Fibroblast of lung (primary cell): ENCODE results near the gene RNASE3. TPM values are rescaled to one million over a fixed set of nuclear protein-coding genes. Genes with fewer than 3 reads are reported as not detected.
"Not testable (repeated sequence)": the region's sequence is repeated elsewhere in the genome, so short reads cannot be mapped to it uniquely, and the experiment has no call there.

Experiments
- DNase-seq, 2 donors: peaks; one replicate each; pipeline versions ENCODE4 v3.0.0 to v3.0.0-alpha.2; 2010; ENCODE audit warnings: low read depth in 2 of 2
- H2AFZ ChIP-seq: 2 replicates; pipeline ENCODE4 v1.5.1; 2012; ENCODE audit warnings: low read length, control low read depth, inconsistent platforms
- H3K27ac ChIP-seq: 2 replicates; pipeline ENCODE4 v1.5.1; 2011; ENCODE audit warnings: low read length, control low read depth; ENCODE audit not compliant: insufficient read depth
- H3K27me3 ChIP-seq: 2 replicates; pipeline ENCODE4 v1.5.1; 2011; ENCODE audit warnings: mild to moderate bottlenecking, low read length; ENCODE audit not compliant: control insufficient read depth, insufficient read depth
- H3K36me3 ChIP-seq: 2 replicates; pipeline ENCODE4 v1.5.1; 2011; ENCODE audit warnings: low read length; ENCODE audit not compliant: control insufficient read depth, insufficient read depth
- H3K4me1 ChIP-seq: 2 replicates; pipeline ENCODE4 v1.5.1; 2011; ENCODE audit warnings: low read length; ENCODE audit not compliant: control insufficient read depth, insufficient read depth; ENCODE audit errors: extremely low read depth
- H3K4me2 ChIP-seq: 2 replicates; pipeline ENCODE4 v1.5.1; 2011; ENCODE audit warnings: low read length, control low read depth; ENCODE audit not compliant: insufficient read depth; ENCODE audit errors: extremely low read depth
- H3K4me3 ChIP-seq, 4 experiments: fragments of 200-600 bp in 1 of 4; sonication (generic) in 1 of 4; replicated peaks in 1 of 4; 2 replicates each; pipeline ENCODE4 v1.5.1; 2011 to 2016; ENCODE audit warnings: low read length in 4 of 4, low read depth in 3 of 4, mild to moderate bottlenecking in 3 of 4, control low read depth in 2 of 4, inconsistent platforms in 1 of 4, mixed read lengths in 1 of 4; ENCODE audit not compliant: insufficient read depth in 1 of 4; ENCODE audit errors: control extremely low read depth in 1 of 4
- H3K79me2 ChIP-seq: 2 replicates; pipeline ENCODE4 v1.5.1; 2012; ENCODE audit warnings: mild to moderate bottlenecking, low read length, inconsistent platforms; ENCODE audit not compliant: control insufficient read depth, insufficient read depth
- H3K9ac ChIP-seq: 2 replicates; pipeline ENCODE4 v1.5.1; 2011; ENCODE audit warnings: mild to moderate bottlenecking, low read length, control low read depth; ENCODE audit not compliant: insufficient read depth
- H3K9me3 ChIP-seq: 2 replicates; pipeline ENCODE4 v1.5.1; 2012; ENCODE audit warnings: low read depth, low read length; ENCODE audit not compliant: control insufficient read depth, insufficient read depth
- H4K20me1 ChIP-seq: 2 replicates; pipeline ENCODE4 v1.5.1; 2011; ENCODE audit warnings: low read length; ENCODE audit not compliant: control insufficient read depth, insufficient read depth; ENCODE audit errors: extremely low read depth
- CTCF ChIP-seq, 2 donors: IDR thresholded peaks in 1 of 2; conservative IDR thresholded peaks in 1 of 2; 1 replicate in 1 of 2; 2 replicates in 1 of 2; pipeline ENCODE4 v1.5.1; 2011 to 2012; ENCODE audit warnings: low read length in 2 of 2, control low read depth in 1 of 2, inconsistent platforms in 1 of 2, low read depth in 1 of 2, mild to moderate bottlenecking in 1 of 2
- EZH2 ChIP-seq: IDR thresholded peaks from 2 replicates; pipeline ENCODE4 v1.5.1; 2012; ENCODE audit warnings: low read length, control low read depth, mild to moderate bottlenecking; ENCODE audit errors: missing control alignments
- polyA minus RNA-seq: library from RNA; depleted of rRNA, polyadenylated mRNA; stranded (reverse); fragments of >200 nt; gene quantifications from 2 replicates; pipeline ENCODE4 v1.2.3, GENCODE V29; 2011; ENCODE audit warnings: low replicate concordance
- polyA plus RNA-seq, 2 donors: library from polyadenylated mRNA; depleted of rRNA in 1 of 2; stranded (reverse) in 1 of 2; unstranded in 1 of 2; fragments of >200 nt; gene quantifications; 2 replicates each; pipeline ENCODE4 v1.2.1, GENCODE V29; 2011 to 2012; ENCODE audit warnings: missing spikeins in 1 of 2
- total RNA-seq: library from RNA; depleted of rRNA; stranded (reverse); fragments of >200 nt; gene quantifications from 2 replicates; pipeline ENCODE4 v1.2.1, GENCODE V29; 2014

The RNASE3 gene
- total RNA-seq (not detected in 2 replicates), polyA plus RNA-seq (not detected in 2 replicates), polyA minus RNA-seq (not detected in 2 replicates)
- polyA plus RNA-seq (2012): not detected in 2 replicates

GRCh38 chr14:20891126-20891825, at the start of gene RNASE3:
Gene RNASE3 (plus strand): TSS chr14:20891385. CDS start chr14:20891687, 302 bp downstream.
- H3K4me3 ChIP-seq, H3K9me3 ChIP-seq, H3K4me1 ChIP-seq, H3K4me2 ChIP-seq, H3K36me3 ChIP-seq, H3K9ac ChIP-seq, DNase-seq, H3K27ac ChIP-seq, H2AFZ ChIP-seq, H3K27me3 ChIP-seq, H3K79me2 ChIP-seq, H4K20me1 ChIP-seq: not testable (repeated sequence)

GRCh38 chr14:20846560-20846959, 44.6 kb upstream of the RNASE3 start:
- no peaks in the 10 kb centered on the region for H3K36me3 ChIP-seq
- no peak overlapping the region for H2AFZ ChIP-seq
- no peaks in the 10 kb centered on the region for H3K4me1 ChIP-seq
- no peak for DNase-seq
- no peaks in the 10 kb centered on the region for H4K20me1 ChIP-seq
- no peak overlapping the region for H3K9ac ChIP-seq
- TF ChIP-seq CTCF (conservative IDR thresholded peaks at IDR 0.05 in 1 of 2, IDR thresholded peaks at IDR 0.05 in 1 of 2; ENCODE audit: low read depth in 1 of 2, low read length in 2 of 2): no peak
- TF ChIP-seq EZH2: no peak
- no peak overlapping the region for H3K27ac ChIP-seq
- H3K79me2 ChIP-seq: no peaks in the 10 kb centered on the region
- no peaks in the 10 kb centered on the region for H3K9me3 ChIP-seq
- H3K4me2 ChIP-seq: no peak overlapping the region
- no peaks in the 10 kb centered on the region for H3K27me3 ChIP-seq
- no peak overlapping the region for H3K4me3 ChIP-seq

- H3K36me3 ChIP-seq: no peaks in the 10 kb centered on the region
- no peak overlapping the region for H3K9ac ChIP-seq
- DNase-seq: peak in 1 of 2 donors; percentile 35
- no peaks in the 10 kb centered on the region for H4K20me1 ChIP-seq
- H3K4me2 ChIP-seq: no peak overlapping the region
- TF ChIP-seq CTCF (conservative IDR thresholded peaks at IDR 0.05 in 1 of 2, IDR thresholded peaks at IDR 0.05 in 1 of 2; ENCODE audit: low read depth in 1 of 2, low read length in 2 of 2): no peak
- no peak for TF ChIP-seq EZH2
- H2AFZ ChIP-seq: no peak overlapping the region
- H3K27ac ChIP-seq: no peak overlapping the region
- no peaks in the 10 kb centered on the region for H3K4me1 ChIP-seq
- no peaks in the 10 kb centered on the region for H3K27me3 ChIP-seq
- H3K79me2 ChIP-seq: no peaks in the 10 kb centered on the region
- no peaks in the 10 kb centered on the region for H3K9me3 ChIP-seq
- H3K4me3 ChIP-seq: no peak overlapping the region
Observed at GRCh38 chr14:20848316-20848954, 42.8 kb upstream of the RNASE3 start.
